Lower leg skin (tissue), 4 donors: ENCODE results near the gene CA10. TPM values are rescaled to one million over a fixed set of nuclear protein-coding genes. Genes with fewer than 3 reads are reported as not detected.

Source experiments
- DNase-seq, 2 donors: peaks; one replicate each; pipeline ENCODE4 v3.0.0-alpha.2; 2019; ENCODE audit warnings: low spot score in 2 of 2
- H3K4me3 ChIP-seq: fragments of 200-600 bp; sonication (generic); 2 replicates; pipeline ENCODE4 v1.5.1; 2017; ENCODE audit warnings: mild to moderate bottlenecking, low read depth; ENCODE audit not compliant: poor library complexity, severe bottlenecking
- CTCF ChIP-seq, 3 donors: fragments of 450-650 bp; IDR thresholded peaks; one replicate each; pipeline ENCODE4 v1.5.1; 2016; ENCODE audit warnings: antibody characterized with exemption in 3 of 3, mild to moderate bottlenecking in 3 of 3, moderate library complexity in 2 of 3
- POLR2A ChIP-seq, 2 donors: fragments of 450-650 bp; IDR thresholded peaks; one replicate each; pipeline ENCODE4 v1.6.1; 2016 to 2017; ENCODE audit warnings: antibody characterized with exemption in 2 of 2, mild to moderate bottlenecking in 1 of 2, moderate library complexity in 1 of 2
- WGBS, 2 donors: methylation state at CpG; one replicate each; pipeline ENCODE4 v1.1.5; 2018; 5-methylcytosine and 5-hydroxymethylcytosine counted together
- intact Hi-C: fragments of 100-400 bp; cut with DNase I; formaldehyde crosslinking; loops from one replicate; pipeline ENCODE4 v1.15.0; 2023; ENCODE audit warnings: low total_unique reads
- total RNA-seq, 4 donors: library from RNA; depleted of rRNA; stranded (reverse); fragments of >200 nt; gene quantifications; one replicate each; pipeline ENCODE4 v1.1.0, GENCODE V29; 2016

Gene CA10
- total RNA-seq, 4 donors from 2014 or later = not detected

GRCh38 chr17:51751072-51751471 is 407.4 kb downstream of the CA10 start:
- TF ChIP-seq POLR2A (IDR thresholded peaks at IDR 0.05) = no peak
- TF ChIP-seq CTCF (IDR thresholded peaks at IDR 0.05) = no peak
- 52 to 65% methylated on average over 1 of the region's 1 CpG for WGBS, 2 donors
- intact Hi-C loops = no loop called here

GRCh38 chr17:51748749-51749604 is 409.5 kb downstream of the CA10 start:
- 72 to 82% methylated on average over 9 of the region's 9 CpGs for WGBS, 2 donors
- intact Hi-C loops = no loop called here
- TF ChIP-seq CTCF (IDR thresholded peaks at IDR 0.05) = no peak
- no peak for TF ChIP-seq POLR2A (IDR thresholded peaks at IDR 0.05)
- DNase-seq = no peak
- no peak overlapping the region for H3K4me3 ChIP-seq

More at GRCh38 chr17:51751072-51751471, 407.4 kb downstream of the CA10 start:
- DNase-seq = no peak
- no peak overlapping the region for H3K4me3 ChIP-seq

GRCh38 chr17:51746421-51746820 is 412.1 kb downstream of the CA10 start:
- no peak for DNase-seq
- TF ChIP-seq POLR2A (IDR thresholded peaks at IDR 0.05) (no peak), CTCF (IDR thresholded peaks at IDR 0.05) (no peak)
- no peak overlapping the region for H3K4me3 ChIP-seq
- intact Hi-C loops = no loop called here

GRCh38 chr17:51745993-51746392 is 412.5 kb downstream of the CA10 start:
- intact Hi-C loops = no loop called here
- H3K4me3 ChIP-seq = no peak overlapping the region
- TF ChIP-seq POLR2A (IDR thresholded peaks at IDR 0.05) (no peak), CTCF (IDR thresholded peaks at IDR 0.05) (no peak)
- no peak for DNase-seq
- 22 to 26% methylated on average over 2 of the region's 2 CpGs for WGBS, 2 donors

- no peak for TF ChIP-seq POLR2A (IDR thresholded peaks at IDR 0.05)
- TF ChIP-seq CTCF (IDR thresholded peaks at IDR 0.05) = no peak
- intact Hi-C loops = no loop called here
- H3K4me3 ChIP-seq = no peak overlapping the region
- WGBS, 2 donors = 80 to 82% methylated on average over 4 of the region's 4 CpGs
- DNase-seq = no peak
Measured at GRCh38 chr17:51743477-51743876, 415.0 kb downstream of the CA10 start.

- no peak for DNase-seq
- intact Hi-C loops = no loop called here
- TF ChIP-seq CTCF (IDR thresholded peaks at IDR 0.05) = no peak
- no peak for TF ChIP-seq POLR2A (IDR thresholded peaks at IDR 0.05)
- H3K4me3 ChIP-seq = no peak overlapping the region
Measured at GRCh38 chr17:51742571-51742970, 415.9 kb downstream of the CA10 start.
